ENCODE data around the gene METTL1.
A peak's percentile ranks its signal among the peaks of the same experiment; 100 is the strongest.
"Not testable (repeated sequence)": the region's sequence is repeated elsewhere in the genome, so short reads cannot be mapped to it uniquely, and the experiment has no call there.

Gene METTL1
- long read RNA-seq, transcript METTL1-202 (6 exons, 2,066 nt), result major isoform, 43 of 44 reads
- long read RNA-seq, partial matches to known transcripts, result 1 of 44 reads
- long read RNA-seq, other reads (novel, unspliced or antisense), result 0 of 44 reads

- DNase-seq (ENCODE audit: low read depth in 1 of 2, low spot score in 1 of 2), result peak; percentile 95 to 98
- Histone ChIP-seq H3K4me3 (replicated peaks; ENCODE audit: insufficient read depth, low read length) (peak within 1 kb of the TSS; percentile 79), H3K27me3 (ENCODE audit: insufficient read depth, poor library complexity, severe bottlenecking) (peaks cover 1% of the 10 kb centered on the region), H3K27ac (replicated peaks) (peak within 1 kb of the TSS; percentile 96)
- TF ChIP-seq, protein P1, sequence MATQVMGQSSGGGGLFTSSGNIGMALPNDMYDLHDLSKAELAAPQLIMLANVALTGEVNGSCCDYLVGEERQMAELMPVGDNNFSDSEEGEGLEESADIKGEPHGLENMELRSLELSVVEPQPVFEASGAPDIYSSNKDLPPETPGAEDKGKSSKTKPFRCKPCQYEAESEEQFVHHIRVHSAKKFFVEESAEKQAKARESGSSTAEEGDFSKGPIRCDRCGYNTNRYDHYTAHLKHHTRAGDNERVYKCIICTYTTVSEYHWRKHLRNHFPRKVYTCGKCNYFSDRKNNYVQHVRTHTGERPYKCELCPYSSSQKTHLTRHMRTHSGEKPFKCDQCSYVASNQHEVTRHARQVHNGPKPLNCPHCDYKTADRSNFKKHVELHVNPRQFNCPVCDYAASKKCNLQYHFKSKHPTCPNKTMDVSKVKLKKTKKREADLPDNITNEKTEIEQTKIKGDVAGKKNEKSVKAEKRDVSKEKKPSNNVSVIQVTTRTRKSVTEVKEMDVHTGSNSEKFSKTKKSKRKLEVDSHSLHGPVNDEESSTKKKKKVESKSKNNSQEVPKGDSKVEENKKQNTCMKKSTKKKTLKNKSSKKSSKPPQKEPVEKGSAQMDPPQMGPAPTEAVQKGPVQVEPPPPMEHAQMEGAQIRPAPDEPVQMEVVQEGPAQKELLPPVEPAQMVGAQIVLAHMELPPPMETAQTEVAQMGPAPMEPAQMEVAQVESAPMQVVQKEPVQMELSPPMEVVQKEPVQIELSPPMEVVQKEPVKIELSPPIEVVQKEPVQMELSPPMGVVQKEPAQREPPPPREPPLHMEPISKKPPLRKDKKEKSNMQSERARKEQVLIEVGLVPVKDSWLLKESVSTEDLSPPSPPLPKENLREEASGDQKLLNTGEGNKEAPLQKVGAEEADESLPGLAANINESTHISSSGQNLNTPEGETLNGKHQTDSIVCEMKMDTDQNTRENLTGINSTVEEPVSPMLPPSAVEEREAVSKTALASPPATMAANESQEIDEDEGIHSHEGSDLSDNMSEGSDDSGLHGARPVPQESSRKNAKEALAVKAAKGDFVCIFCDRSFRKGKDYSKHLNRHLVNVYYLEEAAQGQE (IDR thresholded peaks at IDR 0.05; ENCODE audit: insufficient replicate concordance, low read depth), result peak; percentile 76
- peak; percentile 93 for TF ChIP-seq POLR2AphosphoS5 (IDR thresholded peaks at IDR 0.05; ENCODE audit: low read depth)
- TF ChIP-seq, protein P2, sequence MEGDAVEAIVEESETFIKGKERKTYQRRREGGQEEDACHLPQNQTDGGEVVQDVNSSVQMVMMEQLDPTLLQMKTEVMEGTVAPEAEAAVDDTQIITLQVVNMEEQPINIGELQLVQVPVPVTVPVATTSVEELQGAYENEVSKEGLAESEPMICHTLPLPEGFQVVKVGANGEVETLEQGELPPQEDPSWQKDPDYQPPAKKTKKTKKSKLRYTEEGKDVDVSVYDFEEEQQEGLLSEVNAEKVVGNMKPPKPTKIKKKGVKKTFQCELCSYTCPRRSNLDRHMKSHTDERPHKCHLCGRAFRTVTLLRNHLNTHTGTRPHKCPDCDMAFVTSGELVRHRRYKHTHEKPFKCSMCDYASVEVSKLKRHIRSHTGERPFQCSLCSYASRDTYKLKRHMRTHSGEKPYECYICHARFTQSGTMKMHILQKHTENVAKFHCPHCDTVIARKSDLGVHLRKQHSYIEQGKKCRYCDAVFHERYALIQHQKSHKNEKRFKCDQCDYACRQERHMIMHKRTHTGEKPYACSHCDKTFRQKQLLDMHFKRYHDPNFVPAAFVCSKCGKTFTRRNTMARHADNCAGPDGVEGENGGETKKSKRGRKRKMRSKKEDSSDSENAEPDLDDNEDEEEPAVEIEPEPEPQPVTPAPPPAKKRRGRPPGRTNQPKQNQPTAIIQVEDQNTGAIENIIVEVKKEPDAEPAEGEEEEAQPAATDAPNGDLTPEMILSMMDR (IDR thresholded peaks at IDR 0.05; ENCODE audit: insufficient read depth, low read length), result no peak
Measured at GRCh38 chr12:57771873-57772428, at the start of gene METTL1. Gene METTL1, minus strand, starts transcription at chr12:57772105. Its CDS starts 22 bp downstream, at chr12:57772083.

DNA sequence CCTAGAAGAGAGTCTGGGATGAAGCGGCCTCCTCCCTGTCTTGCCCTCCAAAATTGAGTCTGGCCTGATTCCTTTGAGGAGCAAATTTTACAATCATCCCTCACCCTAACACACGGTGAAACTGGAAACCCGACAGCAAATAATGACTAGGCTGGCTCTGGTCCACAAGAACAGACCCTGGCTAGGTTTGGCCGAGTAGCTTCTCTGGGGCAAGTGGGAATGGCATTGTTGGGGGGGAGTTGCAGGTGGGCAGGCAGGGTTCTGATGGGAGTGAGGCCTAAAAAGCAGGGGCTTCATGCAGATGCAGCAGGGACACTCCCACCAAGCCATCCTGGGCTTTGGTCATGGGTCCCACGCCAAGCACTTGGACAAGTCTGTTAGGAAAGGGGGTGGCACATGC, 49.1 kb upstream of the METTL1 start:
- H3K27ac ChIP-seq (replicated peaks); DNase-seq (ENCODE audit: low read depth in 1 of 2, low spot score in 1 of 2); H3K4me3 ChIP-seq (replicated peaks; ENCODE audit: insufficient read depth, low read length); H3K27me3 ChIP-seq (ENCODE audit: insufficient read depth, poor library complexity, severe bottlenecking): not testable (repeated sequence)

GRCh38 chr12:57820119-57820518, 48.2 kb upstream of the METTL1 start:
- H3K4me3 ChIP-seq (replicated peaks; ENCODE audit: insufficient read depth, low read length); DNase-seq (ENCODE audit: low read depth in 1 of 2, low spot score in 1 of 2); H3K27ac ChIP-seq (replicated peaks); H3K27me3 ChIP-seq (ENCODE audit: insufficient read depth, poor library complexity, severe bottlenecking): not testable (repeated sequence)

GRCh38 chr12:57817990-57818331, 46.1 kb upstream of the METTL1 start:
- DNase-seq (ENCODE audit: low read depth in 1 of 2, low spot score in 1 of 2); H3K27me3 ChIP-seq (ENCODE audit: insufficient read depth, poor library complexity, severe bottlenecking); H3K4me3 ChIP-seq (replicated peaks; ENCODE audit: insufficient read depth, low read length): not testable (repeated sequence)
- peak overlapping the region; percentile 33; the same call in 1 of the 2 replicates for H3K27ac ChIP-seq (replicated peaks)

DNA sequence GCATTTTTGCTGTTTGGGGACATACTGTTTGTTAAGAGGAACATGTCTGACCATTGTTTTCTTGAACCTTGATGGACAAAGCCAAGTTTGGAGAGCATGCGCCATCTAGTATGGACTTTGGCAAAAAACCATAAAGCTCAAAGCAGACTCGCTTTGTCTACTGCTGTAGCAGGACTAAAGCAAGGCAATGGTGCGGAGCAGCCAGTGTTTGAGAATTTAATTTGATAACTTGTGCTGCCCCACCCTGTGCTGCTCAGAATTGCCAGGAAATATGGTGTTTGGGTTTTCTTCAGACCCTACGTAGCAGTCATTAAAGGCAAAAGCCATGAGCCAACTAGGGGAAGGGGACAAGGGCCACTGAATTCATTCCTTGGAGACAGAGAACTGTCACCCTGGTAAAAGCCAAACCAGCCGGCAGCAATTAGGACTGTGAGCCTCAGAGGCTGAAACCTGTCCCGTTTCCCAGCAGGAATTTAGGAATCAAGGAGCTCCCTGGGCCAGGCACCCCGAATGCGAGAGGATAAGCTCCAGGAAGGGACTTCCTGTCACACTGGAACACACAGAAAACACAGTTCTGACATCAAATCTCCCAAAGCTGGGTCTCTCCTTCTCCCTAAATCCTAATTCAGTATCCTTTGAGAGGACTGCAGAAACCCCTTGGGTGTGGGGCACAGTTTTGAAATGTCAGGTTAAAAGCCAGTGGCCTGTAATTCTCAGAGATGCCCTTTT, 45.5 kb upstream of the METTL1 start:
- no peak for DNase-seq (ENCODE audit: low read depth in 1 of 2, low spot score in 1 of 2)
- peak overlapping the region; percentile 33 for H3K27ac ChIP-seq (replicated peaks)
- no peaks in the 10 kb centered on the region for H3K27me3 ChIP-seq (ENCODE audit: insufficient read depth, poor library complexity, severe bottlenecking)
- TF ChIP-seq, protein P2 (IDR thresholded peaks at IDR 0.05; ENCODE audit: insufficient read depth, low read length), result no peak
- no peak for TF ChIP-seq SPI1 (IDR thresholded peaks at IDR 0.05; ENCODE audit: borderline replicate concordance, low read depth)
- TF ChIP-seq POLR2AphosphoS5 (IDR thresholded peaks at IDR 0.05; ENCODE audit: low read depth), result no peak
- TF ChIP-seq GABPA (IDR thresholded peaks at IDR 0.05; ENCODE audit: low read depth), result no peak
- TF ChIP-seq, protein P1 (IDR thresholded peaks at IDR 0.05; ENCODE audit: insufficient replicate concordance, low read depth), result no peak
- no peak overlapping the region for H3K4me3 ChIP-seq (replicated peaks; ENCODE audit: insufficient read depth, low read length)

All from HL-60 (cell line).